Endothelial cell (in vitro differentiated cells): ENCODE measurements around the gene IFTAP. TPM values are rescaled to one million over a fixed set of nuclear protein-coding genes. Genes with fewer than 3 reads are reported as not detected.

Source experiments
- DNase-seq: peaks from one replicate; pipeline ENCODE4 v3.0.0; 2021; ENCODE audit warnings: low spot score
- H3K27ac Mint-ChIP-seq: one replicate; pipeline ENCODE4 v1.8.0; 2021; ENCODE audit warnings: mixed read lengths, inconsistent platforms; ENCODE audit not compliant: unreplicated experiment
- H3K27me3 Mint-ChIP-seq: one replicate; pipeline ENCODE4 v1.8.0; 2021; ENCODE audit warnings: mild to moderate bottlenecking, moderate library complexity, mixed read lengths, inconsistent platforms; ENCODE audit not compliant: unreplicated experiment
- H3K36me3 Mint-ChIP-seq: one replicate; pipeline ENCODE4 v1.8.0; 2021; ENCODE audit warnings: mild to moderate bottlenecking, low read depth, mixed read lengths, inconsistent platforms; ENCODE audit not compliant: unreplicated experiment
- H3K4me1 Mint-ChIP-seq: one replicate; pipeline ENCODE4 v1.8.0; 2021; ENCODE audit warnings: mild to moderate bottlenecking, mixed read lengths, inconsistent platforms; ENCODE audit not compliant: unreplicated experiment
- H3K4me3 Mint-ChIP-seq: one replicate; pipeline ENCODE4 v1.8.0; 2021; ENCODE audit warnings: mild to moderate bottlenecking, mixed read lengths, inconsistent platforms; ENCODE audit not compliant: unreplicated experiment
- H3K9me3 Mint-ChIP-seq: one replicate; pipeline ENCODE4 v1.8.0; 2021; ENCODE audit warnings: mixed read lengths, inconsistent platforms; ENCODE audit not compliant: unreplicated experiment
- total RNA-seq: library from RNA; stranded (reverse); fragmentation: NEBNext Ultra II Directional; extraction: Animal tissue kit (Norgen Biotek cat#: 25700); gene quantifications from one replicate; pipeline ENCODE4 v1.2.1, GENCODE V29; 2021; ENCODE audit not compliant: unreplicated experiment
- TF ChIP-seq, protein P1 (sequence below): fragments of 200-600 bp; sonication (generic); IDR thresholded peaks from one replicate; pipeline ENCODE4 v1.5.0; 2021; ENCODE audit warnings: antibody characterized with exemption; ENCODE audit not compliant: unreplicated experiment

Gene IFTAP
- total RNA-seq, 1 donor from 2014 or later, result 21.0 TPM

DNA sequence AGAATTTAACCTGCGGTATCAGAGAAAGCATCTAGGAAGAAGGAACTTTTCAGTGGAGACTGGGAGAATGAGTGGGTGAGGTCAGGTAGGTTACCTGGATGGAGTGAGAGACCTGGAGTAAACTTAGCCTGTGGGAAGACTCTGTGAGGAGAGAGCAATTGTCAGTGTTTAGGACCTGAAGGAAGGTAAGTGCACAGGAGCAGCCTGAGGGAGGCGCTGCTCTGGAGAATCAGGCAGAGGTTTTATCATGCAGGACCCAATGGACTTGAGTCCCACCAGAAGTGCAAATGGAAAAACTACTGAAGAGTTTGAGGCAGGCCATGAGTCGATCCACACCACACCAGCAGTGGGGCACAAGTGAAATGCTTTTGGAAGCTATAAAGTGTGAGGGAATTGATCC is 10.6 kb upstream of the IFTAP start:
- H3K27ac Mint-ChIP-seq, result no peak overlapping the region
- no peaks in the 10 kb centered on the region for H3K4me1 Mint-ChIP-seq
- H3K9me3 Mint-ChIP-seq, result peaks cover 12% of the 10 kb centered on the region
- TF ChIP-seq, protein P1, sequence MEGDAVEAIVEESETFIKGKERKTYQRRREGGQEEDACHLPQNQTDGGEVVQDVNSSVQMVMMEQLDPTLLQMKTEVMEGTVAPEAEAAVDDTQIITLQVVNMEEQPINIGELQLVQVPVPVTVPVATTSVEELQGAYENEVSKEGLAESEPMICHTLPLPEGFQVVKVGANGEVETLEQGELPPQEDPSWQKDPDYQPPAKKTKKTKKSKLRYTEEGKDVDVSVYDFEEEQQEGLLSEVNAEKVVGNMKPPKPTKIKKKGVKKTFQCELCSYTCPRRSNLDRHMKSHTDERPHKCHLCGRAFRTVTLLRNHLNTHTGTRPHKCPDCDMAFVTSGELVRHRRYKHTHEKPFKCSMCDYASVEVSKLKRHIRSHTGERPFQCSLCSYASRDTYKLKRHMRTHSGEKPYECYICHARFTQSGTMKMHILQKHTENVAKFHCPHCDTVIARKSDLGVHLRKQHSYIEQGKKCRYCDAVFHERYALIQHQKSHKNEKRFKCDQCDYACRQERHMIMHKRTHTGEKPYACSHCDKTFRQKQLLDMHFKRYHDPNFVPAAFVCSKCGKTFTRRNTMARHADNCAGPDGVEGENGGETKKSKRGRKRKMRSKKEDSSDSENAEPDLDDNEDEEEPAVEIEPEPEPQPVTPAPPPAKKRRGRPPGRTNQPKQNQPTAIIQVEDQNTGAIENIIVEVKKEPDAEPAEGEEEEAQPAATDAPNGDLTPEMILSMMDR, result no peak
- no peak overlapping the region for H3K4me3 Mint-ChIP-seq
- no peaks in the 10 kb centered on the region for H3K36me3 Mint-ChIP-seq
- no peaks in the 10 kb centered on the region for H3K27me3 Mint-ChIP-seq
- DNase-seq, result no peak

DNA sequence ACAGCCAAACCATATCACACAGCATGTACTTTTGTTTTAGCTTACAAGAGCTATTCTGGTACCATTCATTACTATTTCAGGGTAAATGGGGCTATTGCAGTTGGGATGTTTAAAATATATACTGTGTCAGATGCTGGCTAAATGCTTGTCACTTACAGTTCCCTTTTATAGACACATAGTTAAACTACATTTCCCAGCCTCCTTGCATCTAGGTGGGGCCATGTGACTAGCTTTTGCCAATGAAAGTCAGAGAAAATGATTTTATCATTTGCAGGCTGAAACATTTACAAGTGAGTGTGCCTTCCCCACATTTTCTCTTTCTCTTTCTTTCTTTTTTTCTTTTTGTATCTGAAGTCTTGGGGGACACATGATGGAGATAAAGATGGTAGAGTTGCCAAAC is 7.8 kb upstream of the IFTAP start:
- Mint-ChIP-seq H3K27ac (no peak overlapping the region), H3K9me3 (peaks cover 5% of the 10 kb centered on the region), H3K4me3 (no peak overlapping the region), H3K36me3 (no peaks in the 10 kb centered on the region), H3K4me1 (no peaks in the 10 kb centered on the region), H3K27me3 (peaks cover 4% of the 10 kb centered on the region)
- TF ChIP-seq, protein P1, result no peak
- no peak for DNase-seq

- Mint-ChIP-seq H3K36me3 (no peaks in the 10 kb centered on the region), H3K4me1 (no peaks in the 10 kb centered on the region)
These were observed 6.2 kb upstream of the IFTAP start for GRCh38 chr11:36588099-36588498.

DNA sequence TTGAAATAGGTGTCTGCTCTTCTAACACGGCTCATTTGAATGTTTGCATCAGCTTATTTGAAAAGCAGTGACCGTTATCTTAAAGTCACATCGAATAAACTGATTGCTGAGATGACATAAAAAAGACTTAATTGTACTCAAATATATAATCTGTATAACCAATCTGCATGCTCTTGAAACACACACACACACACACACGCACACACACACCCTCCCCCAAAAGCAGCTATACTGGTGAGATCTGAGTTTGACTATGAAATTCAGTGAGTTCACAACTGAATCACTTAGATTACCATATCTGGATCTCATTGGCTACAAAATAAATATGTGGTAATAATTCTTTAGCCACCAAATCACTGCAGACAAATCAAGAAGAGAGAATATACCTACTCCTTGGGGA is 3.8 kb upstream of the IFTAP start:
- TF ChIP-seq, protein P1, result no peak
- Mint-ChIP-seq H3K27ac (no peak overlapping the region), H3K9me3 (no peaks in the 10 kb centered on the region), H3K36me3 (no peaks in the 10 kb centered on the region), H3K4me3 (no peak overlapping the region), H3K4me1 (peaks cover 4% of the 10 kb centered on the region), H3K27me3 (peaks cover 5% of the 10 kb centered on the region)
- no peak for DNase-seq

More at GRCh38 chr11:36588099-36588498, 6.2 kb upstream of the IFTAP start:
- DNase-seq, result no peak
- Mint-ChIP-seq H3K4me3 (no peak overlapping the region), H3K9me3 (no peaks in the 10 kb centered on the region), H3K27ac (no peak overlapping the region), H3K27me3 (peaks cover 5% of the 10 kb centered on the region)
- TF ChIP-seq, protein P1, result no peak

- H3K27me3 Mint-ChIP-seq, result peaks cover 5% of the 10 kb centered on the region
- no peak overlapping the region for H3K4me3 Mint-ChIP-seq
- TF ChIP-seq, protein P1, result no peak
- no peak for DNase-seq
- H3K36me3 Mint-ChIP-seq, result no peaks in the 10 kb centered on the region
- no peak overlapping the region for H3K27ac Mint-ChIP-seq
- no peaks in the 10 kb centered on the region for H3K9me3 Mint-ChIP-seq
- peaks cover 4% of the 10 kb centered on the region for H3K4me1 Mint-ChIP-seq
These were observed 2.9 kb upstream of the IFTAP start for GRCh38 chr11:36591433-36591832.
